ENCODE measurements around the gene TBC1D17. TPM values are rescaled to one million over a fixed set of nuclear protein-coding genes. Genes with fewer than 3 reads are reported as not detected.

Gene TBC1D17
- polyA plus RNA-seq, 2 of the 4 experiments (the other 2 are of a cell fraction), result 12.3 to 41.5 TPM

DNA sequence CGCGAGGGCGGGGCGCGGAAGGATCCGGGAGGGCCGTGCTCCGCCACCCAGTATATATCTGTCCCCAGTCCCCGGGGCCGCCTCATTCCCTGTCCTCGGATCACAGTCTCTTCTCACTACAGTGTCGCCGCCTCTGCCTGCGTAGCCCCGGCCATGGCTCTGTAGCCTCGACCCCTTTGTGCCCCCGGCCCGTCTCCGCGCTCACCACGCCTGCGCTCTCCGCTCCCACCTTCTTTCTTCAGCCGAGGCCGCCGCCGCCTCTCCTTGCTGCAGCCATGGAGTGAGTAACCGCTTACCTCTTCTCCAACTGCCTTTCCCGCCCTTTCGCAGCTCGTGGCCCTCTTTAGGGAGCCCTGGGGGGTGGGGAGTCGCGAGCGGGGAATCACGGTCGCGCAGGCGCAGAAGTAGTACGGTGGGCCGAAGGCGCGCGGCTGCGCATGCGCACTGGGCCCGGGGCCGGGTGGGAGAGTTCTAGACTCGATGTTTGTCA lies 51.7 kb downstream of the TBC1D17 start, which contains the start of the genes ATF5 and NUP62:
Gene ATF5, plus strand, starts transcription at position 85 of the 490 bp plus-strand sequence. CDS start 1,646 bp downstream, outside the sequence.
Gene NUP62, minus strand, starts transcription at position 384 of the 490 bp plus-strand sequence. CDS start 19,697 bp downstream, outside the sequence.
- Histone ChIP-seq H3K9me3 (no peaks in the 10 kb centered on the region), H3K4me3 (peak within 1 kb of the TSS; percentile 70), H3K4me2 (peak within 1 kb of the TSS; percentile 82), H3K27ac (peak within 1 kb of the TSS; percentile 95 to 96), H3K4me1 (peaks cover 22% of the 10 kb centered on the region)
- ChIA-PET CTCF (interaction anchor here (0.6 to 3.9 kb wide), 6 partner anchors 9 to 48 kb away, joined by 3 to 26 read pairs (median 4); no protein-coding TSS in a partner anchor), POLR2A (interaction anchor here (0.6 to 2.6 kb wide), 23 partner anchors 8 to 400 kb away, joined by 3 to 30 read pairs (median 4); partner anchors contain the start of genes AKT1S1, AP2A1, FUZ and KCNC3)
- FAIRE-seq (peak; percentile 83), ATAC-seq (peak; percentile 67 to 78), DNase-seq (ENCODE audit: low read depth in 1 of 2, low spot score in 1 of 2) (peak; percentile 92 to 99)
- peak; percentile 100 for TF ChIP-seq MAX (IDR thresholded peaks at IDR 0.05)
- no peak for TF ChIP-seq FOSL2 (IDR thresholded peaks at IDR 0.05)
- TF ChIP-seq FOSL2 (CRISPR knock-in tag; IDR thresholded peaks at IDR 0.05), result 0 out of 2 replicates have a peak, but pooled peaks have one; percentile 34
- no peak for TF ChIP-seq RCOR1 (IDR thresholded peaks at IDR 0.05; ENCODE audit: low read depth, low read length)
- 0 out of 2 replicates have a peak, but pooled peaks have one; percentile 8 for TF ChIP-seq ZC3H11A (IDR thresholded peaks at IDR 0.05)
- TF ChIP-seq NR3C1 (IDR thresholded peaks at IDR 0.05), result no peak
- TF ChIP-seq BCL3 (IDR thresholded peaks at IDR 0.05), result peak; percentile 62; the same call in 1 of the 3 replicates
- peak; percentile 40 for TF ChIP-seq CHD2 (IDR thresholded peaks at IDR 0.05; ENCODE audit: low read length, partially characterized antibody)
- peak; percentile 88 for TF ChIP-seq PHF8 (IDR thresholded peaks at IDR 0.05; ENCODE audit: borderline replicate concordance, low read depth)
- peak; percentile 34; the same call in 1 of the 2 replicates for TF ChIP-seq RFX5 (IDR thresholded peaks at IDR 0.05)
- peak; percentile 48; the same call in 1 of the 2 replicates for TF ChIP-seq HOXB5 (CRISPR knock-in tag; IDR thresholded peaks at IDR 0.05)
- peak; percentile 42; the same call in 1 of the 2 replicates for TF ChIP-seq POLR2A (IDR thresholded peaks at IDR 0.05; ENCODE audit: low read length)
- peak; percentile 34; the same call in 1 of the 2 replicates for TF ChIP-seq KDM5A (IDR thresholded peaks at IDR 0.05)
- peak; percentile 11 for TF ChIP-seq ZFP36 (IDR thresholded peaks at IDR 0.05; ENCODE audit: borderline replicate concordance, partially characterized antibody)
- TF ChIP-seq JUN (IDR thresholded peaks at IDR 0.05), result peak; percentile 68 to 81; a peak in 2 of 5 replicates
- TF ChIP-seq RARB (CRISPR knock-in tag; IDR thresholded peaks at IDR 0.05), result 0 out of 2 replicates have a peak, but pooled peaks have one; percentile 51
- TF ChIP-seq CBX2 (IDR thresholded peaks at IDR 0.05; ENCODE audit: borderline replicate concordance, low read depth), result no peak
- TF ChIP-seq, protein P1, sequence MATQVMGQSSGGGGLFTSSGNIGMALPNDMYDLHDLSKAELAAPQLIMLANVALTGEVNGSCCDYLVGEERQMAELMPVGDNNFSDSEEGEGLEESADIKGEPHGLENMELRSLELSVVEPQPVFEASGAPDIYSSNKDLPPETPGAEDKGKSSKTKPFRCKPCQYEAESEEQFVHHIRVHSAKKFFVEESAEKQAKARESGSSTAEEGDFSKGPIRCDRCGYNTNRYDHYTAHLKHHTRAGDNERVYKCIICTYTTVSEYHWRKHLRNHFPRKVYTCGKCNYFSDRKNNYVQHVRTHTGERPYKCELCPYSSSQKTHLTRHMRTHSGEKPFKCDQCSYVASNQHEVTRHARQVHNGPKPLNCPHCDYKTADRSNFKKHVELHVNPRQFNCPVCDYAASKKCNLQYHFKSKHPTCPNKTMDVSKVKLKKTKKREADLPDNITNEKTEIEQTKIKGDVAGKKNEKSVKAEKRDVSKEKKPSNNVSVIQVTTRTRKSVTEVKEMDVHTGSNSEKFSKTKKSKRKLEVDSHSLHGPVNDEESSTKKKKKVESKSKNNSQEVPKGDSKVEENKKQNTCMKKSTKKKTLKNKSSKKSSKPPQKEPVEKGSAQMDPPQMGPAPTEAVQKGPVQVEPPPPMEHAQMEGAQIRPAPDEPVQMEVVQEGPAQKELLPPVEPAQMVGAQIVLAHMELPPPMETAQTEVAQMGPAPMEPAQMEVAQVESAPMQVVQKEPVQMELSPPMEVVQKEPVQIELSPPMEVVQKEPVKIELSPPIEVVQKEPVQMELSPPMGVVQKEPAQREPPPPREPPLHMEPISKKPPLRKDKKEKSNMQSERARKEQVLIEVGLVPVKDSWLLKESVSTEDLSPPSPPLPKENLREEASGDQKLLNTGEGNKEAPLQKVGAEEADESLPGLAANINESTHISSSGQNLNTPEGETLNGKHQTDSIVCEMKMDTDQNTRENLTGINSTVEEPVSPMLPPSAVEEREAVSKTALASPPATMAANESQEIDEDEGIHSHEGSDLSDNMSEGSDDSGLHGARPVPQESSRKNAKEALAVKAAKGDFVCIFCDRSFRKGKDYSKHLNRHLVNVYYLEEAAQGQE (IDR thresholded peaks at IDR 0.05), result no peak
- 0 out of 2 replicates have a peak, but pooled peaks have one; percentile 30 for TF ChIP-seq PBX3 (IDR thresholded peaks at IDR 0.05)
- no peak for TF ChIP-seq HEYL (CRISPR knock-in tag; IDR thresholded peaks at IDR 0.05)
- TF ChIP-seq HOXB13 (CRISPR knock-in tag; IDR thresholded peaks at IDR 0.05; ENCODE audit: low read depth), result peak; percentile 70; the same call in 1 of the 2 replicates
- peak; percentile 23; the same call in 1 of the 2 replicates for TF ChIP-seq MAZ (IDR thresholded peaks at IDR 0.05; ENCODE audit: borderline replicate concordance, low read depth, low read length)
- TF ChIP-seq, protein P2, sequence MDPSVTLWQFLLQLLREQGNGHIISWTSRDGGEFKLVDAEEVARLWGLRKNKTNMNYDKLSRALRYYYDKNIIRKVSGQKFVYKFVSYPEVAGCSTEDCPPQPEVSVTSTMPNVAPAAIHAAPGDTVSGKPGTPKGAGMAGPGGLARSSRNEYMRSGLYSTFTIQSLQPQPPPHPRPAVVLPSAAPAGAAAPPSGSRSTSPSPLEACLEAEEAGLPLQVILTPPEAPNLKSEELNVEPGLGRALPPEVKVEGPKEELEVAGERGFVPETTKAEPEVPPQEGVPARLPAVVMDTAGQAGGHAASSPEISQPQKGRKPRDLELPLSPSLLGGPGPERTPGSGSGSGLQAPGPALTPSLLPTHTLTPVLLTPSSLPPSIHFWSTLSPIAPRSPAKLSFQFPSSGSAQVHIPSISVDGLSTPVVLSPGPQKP (IDR thresholded peaks at IDR 0.05; ENCODE audit: low read depth, low read length), result no peak
- peak; percentile 71; the same call in 1 of the 2 replicates for TF ChIP-seq TP53 (CRISPR knock-in tag; IDR thresholded peaks at IDR 0.05)
- TF ChIP-seq, protein P3, sequence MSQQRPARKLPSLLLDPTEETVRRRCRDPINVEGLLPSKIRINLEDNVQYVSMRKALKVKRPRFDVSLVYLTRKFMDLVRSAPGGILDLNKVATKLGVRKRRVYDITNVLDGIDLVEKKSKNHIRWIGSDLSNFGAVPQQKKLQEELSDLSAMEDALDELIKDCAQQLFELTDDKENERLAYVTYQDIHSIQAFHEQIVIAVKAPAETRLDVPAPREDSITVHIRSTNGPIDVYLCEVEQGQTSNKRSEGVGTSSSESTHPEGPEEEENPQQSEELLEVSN (IDR thresholded peaks at IDR 0.05; ENCODE audit: borderline replicate concordance, low read depth), result peak; percentile 100
- TF ChIP-seq, protein P4, sequence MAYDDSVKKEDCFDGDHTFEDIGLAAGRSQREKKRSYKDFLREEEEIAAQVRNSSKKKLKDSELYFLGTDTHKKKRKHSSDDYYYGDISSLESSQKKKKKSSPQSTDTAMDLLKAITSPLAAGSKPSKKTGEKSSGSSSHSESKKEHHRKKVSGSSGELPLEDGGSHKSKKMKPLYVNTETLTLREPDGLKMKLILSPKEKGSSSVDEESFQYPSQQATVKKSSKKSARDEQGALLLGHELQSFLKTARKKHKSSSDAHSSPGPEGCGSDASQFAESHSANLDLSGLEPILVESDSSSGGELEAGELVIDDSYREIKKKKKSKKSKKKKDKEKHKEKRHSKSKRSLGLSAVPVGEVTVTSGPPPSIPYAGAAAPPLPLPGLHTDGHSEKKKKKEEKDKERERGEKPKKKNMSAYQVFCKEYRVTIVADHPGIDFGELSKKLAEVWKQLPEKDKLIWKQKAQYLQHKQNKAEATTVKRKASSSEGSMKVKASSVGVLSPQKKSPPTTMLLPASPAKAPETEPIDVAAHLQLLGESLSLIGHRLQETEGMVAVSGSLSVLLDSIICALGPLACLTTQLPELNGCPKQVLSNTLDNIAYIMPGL (CRISPR knock-in tag; IDR thresholded peaks at IDR 0.05; ENCODE audit: borderline replicate concordance), result peak; percentile 72; the same call in 1 of the 2 replicates
- TF ChIP-seq EHF (CRISPR knock-in tag; IDR thresholded peaks at IDR 0.05), result no peak
- TF ChIP-seq, protein P5, sequence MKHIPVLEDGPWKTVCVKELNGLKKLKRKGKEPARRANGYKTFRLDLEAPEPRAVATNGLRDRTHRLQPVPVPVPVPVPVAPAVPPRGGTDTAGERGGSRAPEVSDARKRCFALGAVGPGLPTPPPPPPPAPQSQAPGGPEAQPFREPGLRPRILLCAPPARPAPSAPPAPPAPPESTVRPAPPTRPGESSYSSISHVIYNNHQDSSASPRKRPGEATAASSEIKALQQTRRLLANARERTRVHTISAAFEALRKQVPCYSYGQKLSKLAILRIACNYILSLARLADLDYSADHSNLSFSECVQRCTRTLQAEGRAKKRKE (CRISPR knock-in tag; IDR thresholded peaks at IDR 0.05; ENCODE audit: low read depth), result no peak; the same call in 1 of the 2 replicates
- peak; percentile 81; the same call in 1 of the 2 replicates for TF ChIP-seq TFCP2L1 (CRISPR knock-in tag; IDR thresholded peaks at IDR 0.05)
- WGBS (ENCODE audit: missing lambda C conversion rate), result 1% methylated on average over 41 of the region's 48 CpGs

Data from A549 (cell line).